BE2C (cell line): ENCODE measurements around the gene DHX34.

Experiments used
- DNase-seq: peaks from one replicate; pipeline ENCODE4 v3.0.0-alpha.2; 2020
- H3K27me3 ChIP-seq: fragments of 250-450 bp; sonication (Bioruptor Pico); 2 replicates; pipeline ENCODE4 v1.5.1; 2020; ENCODE audit warnings: mild to moderate bottlenecking
- H3K36me3 ChIP-seq: fragments of 250-450 bp; sonication (Bioruptor Pico); 2 replicates; pipeline ENCODE4 v1.5.1; 2020; ENCODE audit warnings: mild to moderate bottlenecking
- H3K4me1 ChIP-seq: fragments of 250-450 bp; sonication (Bioruptor Pico); 2 replicates; pipeline ENCODE4 v1.5.1; 2020
- H3K4me3 ChIP-seq: 2 replicates; pipeline ENCODE4 v1.5.1; 2011; ENCODE audit warnings: low read depth, low read length
- H3K9me3 ChIP-seq: fragments of 250-450 bp; sonication (Bioruptor Pico); 2 replicates; pipeline ENCODE4 v1.5.1; 2020
- TF ChIP-seq, protein P1 (sequence below): IDR thresholded peaks from 2 replicates; pipeline ENCODE4 v1.5.1; 2012; ENCODE audit warnings: mild to moderate bottlenecking, low read depth, low read length

The DHX34 gene

DNA sequence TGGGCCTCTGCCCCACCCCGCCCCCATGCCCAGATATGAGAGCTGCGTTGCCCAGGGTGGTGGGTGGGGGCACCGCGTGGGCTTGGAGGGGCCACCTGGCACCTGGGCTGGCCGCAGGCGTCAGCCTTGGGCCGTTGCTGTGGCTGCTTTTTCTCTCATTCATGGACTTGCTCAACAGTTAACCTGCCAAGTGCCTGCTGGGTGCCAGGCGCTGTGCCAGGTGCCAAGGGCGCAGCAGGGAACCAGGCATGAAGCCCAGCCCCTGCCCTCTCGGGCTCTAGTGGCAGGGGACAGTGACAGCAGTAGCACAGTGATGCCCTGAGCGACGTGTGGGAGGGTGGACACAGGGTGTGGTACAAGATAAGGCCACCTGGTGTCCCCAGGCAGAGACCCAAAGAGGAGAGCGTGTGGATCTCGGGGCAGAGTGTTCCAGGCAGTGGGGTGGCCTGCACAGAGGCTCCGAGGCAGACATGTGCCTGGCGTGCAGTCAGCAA is 28.1 kb downstream of the DHX34 start:
- DNase-seq, result no peak
- H3K4me1 ChIP-seq, result no peaks in the 10 kb centered on the region
- TF ChIP-seq, protein P1, sequence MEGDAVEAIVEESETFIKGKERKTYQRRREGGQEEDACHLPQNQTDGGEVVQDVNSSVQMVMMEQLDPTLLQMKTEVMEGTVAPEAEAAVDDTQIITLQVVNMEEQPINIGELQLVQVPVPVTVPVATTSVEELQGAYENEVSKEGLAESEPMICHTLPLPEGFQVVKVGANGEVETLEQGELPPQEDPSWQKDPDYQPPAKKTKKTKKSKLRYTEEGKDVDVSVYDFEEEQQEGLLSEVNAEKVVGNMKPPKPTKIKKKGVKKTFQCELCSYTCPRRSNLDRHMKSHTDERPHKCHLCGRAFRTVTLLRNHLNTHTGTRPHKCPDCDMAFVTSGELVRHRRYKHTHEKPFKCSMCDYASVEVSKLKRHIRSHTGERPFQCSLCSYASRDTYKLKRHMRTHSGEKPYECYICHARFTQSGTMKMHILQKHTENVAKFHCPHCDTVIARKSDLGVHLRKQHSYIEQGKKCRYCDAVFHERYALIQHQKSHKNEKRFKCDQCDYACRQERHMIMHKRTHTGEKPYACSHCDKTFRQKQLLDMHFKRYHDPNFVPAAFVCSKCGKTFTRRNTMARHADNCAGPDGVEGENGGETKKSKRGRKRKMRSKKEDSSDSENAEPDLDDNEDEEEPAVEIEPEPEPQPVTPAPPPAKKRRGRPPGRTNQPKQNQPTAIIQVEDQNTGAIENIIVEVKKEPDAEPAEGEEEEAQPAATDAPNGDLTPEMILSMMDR, result no peak
- H3K36me3 ChIP-seq, result peaks cover 68% of the 10 kb centered on the region
- H3K4me3 ChIP-seq, result no peak overlapping the region
- H3K9me3 ChIP-seq, result no peaks in the 10 kb centered on the region
- no peaks in the 10 kb centered on the region for H3K27me3 ChIP-seq

DNA sequence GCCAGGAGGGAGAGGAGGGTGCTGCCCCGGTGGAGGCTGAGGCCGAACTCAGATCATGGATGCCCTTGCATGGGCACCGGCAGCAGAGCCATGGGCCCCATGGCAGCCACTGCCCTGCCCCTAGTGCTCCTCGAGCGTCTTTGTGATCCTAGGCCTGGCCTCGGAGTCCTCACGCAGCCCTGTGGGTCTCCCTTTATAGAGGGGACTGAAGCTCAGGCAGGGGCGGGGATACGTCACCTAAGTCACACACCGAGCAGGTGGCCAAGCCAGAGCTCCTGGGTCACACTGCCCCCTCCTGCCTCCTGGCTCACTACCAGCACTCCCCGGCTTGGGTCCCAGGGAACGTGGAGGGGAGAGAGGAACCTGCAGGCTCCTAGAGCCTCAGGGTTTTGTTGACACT is 28.7 kb downstream of the DHX34 start:
- Histone ChIP-seq H3K4me1 (no peaks in the 10 kb centered on the region), H3K27me3 (no peaks in the 10 kb centered on the region), H3K9me3 (no peaks in the 10 kb centered on the region), H3K4me3 (no peak overlapping the region), H3K36me3 (peaks cover 65% of the 10 kb centered on the region)
- TF ChIP-seq, protein P1, result no peak
- DNase-seq, result no peak

DNA sequence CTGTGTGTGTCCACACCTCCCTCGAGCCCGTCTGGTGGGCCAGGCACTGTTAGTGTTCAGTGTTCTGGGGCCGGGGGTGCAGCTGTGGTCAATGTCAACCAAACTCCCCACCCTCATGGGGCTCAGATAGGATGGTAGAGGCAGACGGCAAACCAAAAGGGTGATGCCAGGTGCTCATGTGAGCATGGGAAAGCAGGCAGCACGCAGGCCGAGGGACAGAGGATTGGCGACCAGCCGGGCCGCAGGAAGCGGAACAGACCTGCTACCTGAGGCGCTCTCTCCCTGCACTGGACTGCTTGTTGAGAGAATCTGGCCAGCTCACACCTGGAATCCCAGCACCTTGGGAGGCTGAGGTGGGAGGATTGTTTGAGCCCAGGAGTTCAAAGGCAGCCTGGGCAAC is 29.1 kb downstream of the DHX34 start:
- H3K4me3 ChIP-seq, result no peak overlapping the region
- H3K36me3 ChIP-seq, result peaks cover 61% of the 10 kb centered on the region
- no peak for DNase-seq
- no peaks in the 10 kb centered on the region for H3K27me3 ChIP-seq
- no peaks in the 10 kb centered on the region for H3K4me1 ChIP-seq
- TF ChIP-seq, protein P1, result no peak
- no peaks in the 10 kb centered on the region for H3K9me3 ChIP-seq

DNA sequence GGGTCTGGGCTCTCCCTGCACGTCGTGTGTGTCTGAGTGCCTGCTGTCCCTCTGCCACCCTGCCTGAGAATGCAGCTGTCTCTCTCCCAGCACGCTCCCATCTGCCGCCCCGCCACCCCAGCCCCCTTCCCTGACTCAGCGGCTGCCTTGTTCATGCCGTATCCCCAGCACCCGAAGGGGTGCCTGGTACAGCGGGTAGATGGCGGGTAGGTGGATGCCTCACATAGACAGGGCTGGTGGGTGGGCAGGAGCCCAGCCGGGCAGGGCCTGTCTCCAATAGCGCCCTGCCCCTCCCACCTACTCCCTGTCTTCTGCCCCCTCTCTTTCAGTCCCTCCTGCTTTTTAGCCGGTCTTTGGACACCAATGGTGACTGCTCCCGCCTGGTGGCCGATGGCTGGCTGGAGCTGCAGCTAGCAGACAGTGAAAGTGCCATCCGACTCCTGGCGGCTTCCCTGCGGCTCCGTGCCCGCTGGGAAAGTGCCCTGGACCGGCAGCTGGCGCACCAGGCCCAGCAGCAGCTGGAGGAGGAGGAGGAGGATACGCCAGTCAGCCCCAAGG is 30.3 kb downstream of the DHX34 start:
- Histone ChIP-seq H3K9me3 (no peaks in the 10 kb centered on the region), H3K36me3 (peaks cover 53% of the 10 kb centered on the region), H3K4me3 (no peak overlapping the region), H3K27me3 (no peaks in the 10 kb centered on the region), H3K4me1 (no peaks in the 10 kb centered on the region)
- TF ChIP-seq, protein P1, result no peak
- no peak for DNase-seq

DNA sequence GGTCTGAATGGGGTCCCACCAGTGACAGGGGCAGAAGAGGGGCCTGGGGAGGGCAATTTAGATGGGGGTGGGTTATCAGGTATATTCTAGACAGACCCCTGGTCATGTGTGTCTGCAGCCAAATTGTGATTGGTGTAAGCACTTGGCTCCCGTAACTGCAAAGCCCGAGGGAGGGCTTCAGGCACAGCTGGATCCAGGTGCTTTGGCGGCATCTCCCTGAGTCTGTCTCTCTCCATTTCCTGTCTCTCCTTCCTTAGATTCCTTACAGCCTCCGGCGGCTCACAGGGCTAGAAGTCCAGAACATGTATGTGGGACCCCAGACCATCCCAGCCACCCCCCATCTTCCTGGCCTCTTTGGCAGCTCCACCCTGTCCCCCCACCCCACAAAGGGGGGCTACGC is 31.4 kb downstream of the DHX34 start:
- H3K36me3 ChIP-seq, result peaks cover 48% of the 10 kb centered on the region

DNA sequence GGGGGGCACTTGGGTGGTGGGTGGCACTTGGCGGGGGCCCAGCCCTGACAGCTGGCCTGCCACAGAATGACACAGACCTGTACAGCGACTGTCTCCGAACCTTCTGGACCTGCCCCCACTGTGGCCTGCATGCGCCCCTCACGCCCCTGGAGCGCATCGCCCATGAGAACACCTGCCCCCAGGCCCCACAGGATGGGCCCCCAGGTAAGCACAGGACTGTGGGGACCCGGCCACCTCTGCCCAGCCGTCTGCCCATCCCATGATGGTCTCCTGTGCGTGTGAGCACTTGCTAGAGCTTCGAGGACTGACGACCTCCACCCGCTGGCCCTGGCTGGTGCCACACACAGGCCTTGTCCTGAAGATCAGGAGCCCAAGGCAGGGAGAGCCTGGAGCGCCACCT is 32.0 kb downstream of the DHX34 start:
- Histone ChIP-seq H3K9me3 (no peaks in the 10 kb centered on the region), H3K4me1 (no peaks in the 10 kb centered on the region), H3K36me3 (peaks cover 42% of the 10 kb centered on the region), H3K27me3 (no peaks in the 10 kb centered on the region), H3K4me3 (no peak overlapping the region)
- no peak for DNase-seq
- TF ChIP-seq, protein P1, result no peak

More for the DNA sequence above, 31.4 kb downstream of the DHX34 start:
- Histone ChIP-seq H3K4me3 (no peak overlapping the region), H3K27me3 (no peaks in the 10 kb centered on the region), H3K4me1 (no peaks in the 10 kb centered on the region), H3K9me3 (no peaks in the 10 kb centered on the region)
- TF ChIP-seq, protein P1, result no peak
- no peak for DNase-seq
